Smooth muscle cell of bladder (primary cell): ENCODE data around the gene PAQR3. TPM values are rescaled to one million over a fixed set of nuclear protein-coding genes. Genes with fewer than 3 reads are reported as not detected.

Experiments used
- total RNA-seq: library from RNA; depleted of rRNA; stranded (reverse); fragments of >200 nt; gene quantifications from 2 replicates; pipeline ENCODE4 v1.2.3, GENCODE V29; 2014

PAQR3 gene, protein sequence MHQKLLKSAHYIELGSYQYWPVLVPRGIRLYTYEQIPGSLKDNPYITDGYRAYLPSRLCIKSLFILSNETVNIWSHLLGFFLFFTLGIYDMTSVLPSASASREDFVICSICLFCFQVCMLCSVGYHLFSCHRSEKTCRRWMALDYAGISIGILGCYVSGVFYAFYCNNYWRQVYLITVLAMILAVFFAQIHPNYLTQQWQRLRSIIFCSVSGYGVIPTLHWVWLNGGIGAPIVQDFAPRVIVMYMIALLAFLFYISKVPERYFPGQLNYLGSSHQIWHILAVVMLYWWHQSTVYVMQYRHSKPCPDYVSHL
- 13.8 and 15.2 TPM in 2 replicates for total RNA-seq

GRCh38 chr4:78938868-78939666 is at the start of gene PAQR3:
Gene PAQR3 (minus strand): TSS chr4:78939438. CDS start chr4:78939224, 214 bp downstream.

Other genes with a start within 250 kb of the PAQR3 start
- 39.2 and 44.4 TPM in 2 replicates for gene BMP2K, start 163.1 kb downstream of the PAQR3 start, total RNA-seq